WTC11 (cell line): Measurements from ENCODE around the gene RPS6KA2. TPM values are rescaled to one million over a fixed set of nuclear protein-coding genes. Genes with fewer than 3 reads are reported as not detected.

Source experiments
- ATAC-seq: fragments of 200-7000 bp; cut with Tn5 transposase; 2 replicates; pipeline ENCODE4 v1.10.0; 2021; ENCODE audit warnings: mild to moderate bottlenecking, moderate library complexity
- CTCF ChIA-PET: fragments of 300-600 bp; sonication (Branson Sonifier 250); formaldehyde crosslinking; loops from one replicate; lab custom pipeline; 2021; ENCODE audit warnings: antibody characterized with exemption; lab: Charles Lee
- POLR2A ChIA-PET: fragments of 350-600 bp; sonication (Branson Sonifier 250); formaldehyde crosslinking; loops from one replicate; lab custom pipeline; 2021; ENCODE audit warnings: antibody characterized with exemption; lab: Charles Lee
- DNase-seq: peaks from one replicate; pipeline ENCODE4 v3.0.0; 2021; ENCODE audit warnings: low spot score
- H3K27ac Mint-ChIP-seq: 2 replicates; pipeline ENCODE4 v1.8.0; 2021; ENCODE audit warnings: mixed read lengths
- H3K27me3 Mint-ChIP-seq: 2 replicates; pipeline ENCODE4 v1.8.0; 2021; ENCODE audit warnings: low read depth, mild to moderate bottlenecking, moderate library complexity, mixed read lengths
- H3K36me3 Mint-ChIP-seq: 2 replicates; pipeline ENCODE4 v1.8.0; 2021; ENCODE audit warnings: mixed read lengths
- H3K4me1 Mint-ChIP-seq: 2 replicates; pipeline ENCODE4 v1.8.0; 2022; ENCODE audit warnings: mixed read lengths
- H3K4me3 Mint-ChIP-seq: 2 replicates; pipeline ENCODE4 v1.8.0; 2021; ENCODE audit warnings: mild to moderate bottlenecking, moderate library complexity, mixed read lengths
- H3K9me3 Mint-ChIP-seq: 2 replicates; pipeline ENCODE4 v1.8.0; 2021; ENCODE audit warnings: mixed read lengths
- CBFB ChIP-seq: sonication (generic); formaldehyde crosslinking; IDR thresholded peaks from 2 replicates; pipeline ENCODE4 v1.8.1; 2022; ENCODE audit warnings: mild to moderate bottlenecking, low read depth, missing genetic modification reagents
- CTCF ChIP-seq: fragments of 200-600 bp; IDR thresholded peaks from 2 replicates; pipeline ENCODE4 v1.8.0; 2022; ENCODE audit warnings: antibody characterized with exemption
- E2F1 ChIP-seq: sonication (generic); formaldehyde crosslinking; IDR thresholded peaks from 2 replicates; pipeline ENCODE4 v1.8.0; 2022; ENCODE audit warnings: mild to moderate bottlenecking, missing genetic modification reagents
- FOXP1 ChIP-seq: sonication (generic); formaldehyde crosslinking; IDR thresholded peaks from 2 replicates; pipeline ENCODE4 v1.8.0; 2022; ENCODE audit warnings: missing genetic modification reagents, mild to moderate bottlenecking, moderate library complexity, borderline replicate concordance
- GRHL2 ChIP-seq: fragments of 250-450 bp; sonication (Bioruptor Pico); IDR thresholded peaks from 2 replicates; pipeline ENCODE4 v1.8.0; 2022; ENCODE audit warnings: mild to moderate bottlenecking, moderate library complexity; ENCODE audit not compliant: insufficient replicate concordance, severe bottlenecking
- NFE2L1 ChIP-seq: sonication (generic); formaldehyde crosslinking; IDR thresholded peaks from 2 replicates; pipeline ENCODE4 v1.8.1; 2023; ENCODE audit warnings: missing genetic modification reagents
- NR3C1 ChIP-seq: sonication (generic); formaldehyde crosslinking; conservative IDR thresholded peaks from 2 replicates; pipeline ENCODE4 v1.8.1; 2023; ENCODE audit warnings: low read depth, mild to moderate bottlenecking, missing genetic modification reagents
- ZNF423 ChIP-seq: fragments of 250-450 bp; sonication (Bioruptor Pico); IDR thresholded peaks from 2 replicates; pipeline ENCODE4 v2.1.2; 2022; ENCODE audit warnings: mild to moderate bottlenecking, moderate library complexity
- ZNF532 ChIP-seq: fragments of 250-450 bp; sonication (Bioruptor Pico); IDR thresholded peaks from 2 replicates; pipeline ENCODE4 v1.9.0; 2021; ENCODE audit warnings: mild to moderate bottlenecking, borderline replicate concordance
- total RNA-seq: library from RNA; stranded (reverse); gene quantifications from 3 replicates; pipeline ENCODE4 v1.2.3, GENCODE V29; 2021
- TF ChIP-seq, protein P1 (sequence below): sonication (generic); formaldehyde crosslinking; IDR thresholded peaks from 2 replicates; pipeline ENCODE4 v1.8.0; 2022; ENCODE audit warnings: mild to moderate bottlenecking, missing genetic modification reagents
- TF ChIP-seq, protein P2 (sequence below): sonication (generic); formaldehyde crosslinking; IDR thresholded peaks from 2 replicates; pipeline ENCODE4 v1.8.1; 2022; ENCODE audit warnings: low read depth, missing genetic modification reagents, borderline replicate concordance
- TF ChIP-seq, protein P3 (sequence below): fragments of 250-450 bp; sonication (Bioruptor Pico); IDR thresholded peaks from 2 replicates; pipeline ENCODE4 v1.9.0; 2021; ENCODE audit warnings: moderate library complexity, mild to moderate bottlenecking, inconsistent platforms, borderline replicate concordance
- TF ChIP-seq, protein P4 (sequence below): sonication (generic); formaldehyde crosslinking; conservative IDR thresholded peaks from 2 replicates; pipeline ENCODE4 v1.8.1; 2023; ENCODE audit warnings: mild to moderate bottlenecking, low read depth, missing genetic modification reagents, moderate library complexity

RPS6KA2 gene
- total RNA-seq, 1 experiment from 2014 or later = 24.2 TPM

- Mint-ChIP-seq H3K36me3 (peaks cover 15% of the 10 kb centered on the region), H3K4me1 (peaks cover 4% of the 10 kb centered on the region; the same call in 1 of the 2 replicates), H3K4me3 (no peak overlapping the region), H3K27me3 (no peaks in the 10 kb centered on the region), H3K27ac (no peak overlapping the region), H3K9me3 (peaks cover 1% of the 10 kb centered on the region; the same call in 1 of the 2 replicates)
- no peak for ATAC-seq
- ChIA-PET POLR2A (no interaction called here), CTCF (interaction anchor here (3.2 kb wide), 1 partner anchor 8 kb away, joined by 8 read pairs; no protein-coding TSS in a partner anchor)
- no peak for TF ChIP-seq GRHL2 (CRISPR knock-in tag)
- TF ChIP-seq CBFB (CRISPR knock-in tag) = no peak
- TF ChIP-seq, protein P1, sequence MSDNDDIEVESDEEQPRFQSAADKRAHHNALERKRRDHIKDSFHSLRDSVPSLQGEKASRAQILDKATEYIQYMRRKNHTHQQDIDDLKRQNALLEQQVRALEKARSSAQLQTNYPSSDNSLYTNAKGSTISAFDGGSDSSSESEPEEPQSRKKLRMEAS (CRISPR knock-in tag) = no peak
- TF ChIP-seq, protein P2, sequence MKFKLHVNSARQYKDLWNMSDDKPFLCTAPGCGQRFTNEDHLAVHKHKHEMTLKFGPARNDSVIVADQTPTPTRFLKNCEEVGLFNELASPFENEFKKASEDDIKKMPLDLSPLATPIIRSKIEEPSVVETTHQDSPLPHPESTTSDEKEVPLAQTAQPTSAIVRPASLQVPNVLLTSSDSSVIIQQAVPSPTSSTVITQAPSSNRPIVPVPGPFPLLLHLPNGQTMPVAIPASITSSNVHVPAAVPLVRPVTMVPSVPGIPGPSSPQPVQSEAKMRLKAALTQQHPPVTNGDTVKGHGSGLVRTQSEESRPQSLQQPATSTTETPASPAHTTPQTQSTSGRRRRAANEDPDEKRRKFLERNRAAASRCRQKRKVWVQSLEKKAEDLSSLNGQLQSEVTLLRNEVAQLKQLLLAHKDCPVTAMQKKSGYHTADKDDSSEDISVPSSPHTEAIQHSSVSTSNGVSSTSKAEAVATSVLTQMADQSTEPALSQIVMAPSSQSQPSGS (CRISPR knock-in tag) = no peak
- TF ChIP-seq, protein P3, sequence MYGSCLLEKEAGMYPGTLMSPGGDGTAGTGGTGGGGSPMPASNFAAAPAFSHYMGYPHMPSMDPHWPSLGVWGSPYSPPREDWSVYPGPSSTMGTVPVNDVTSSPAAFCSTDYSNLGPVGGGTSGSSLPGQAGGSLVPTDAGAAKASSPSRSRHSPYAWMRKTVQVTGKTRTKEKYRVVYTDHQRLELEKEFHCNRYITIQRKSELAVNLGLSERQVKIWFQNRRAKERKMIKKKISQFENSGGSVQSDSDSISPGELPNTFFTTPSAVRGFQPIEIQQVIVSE (CRISPR knock-in tag) = no peak
- TF ChIP-seq NFE2L1 (CRISPR knock-in tag) = no peak
- TF ChIP-seq ZNF423 (CRISPR knock-in tag) = no peak
- TF ChIP-seq NR3C1 (CRISPR knock-in tag) = no peak
- no peak for TF ChIP-seq E2F1
- TF ChIP-seq, protein P4, sequence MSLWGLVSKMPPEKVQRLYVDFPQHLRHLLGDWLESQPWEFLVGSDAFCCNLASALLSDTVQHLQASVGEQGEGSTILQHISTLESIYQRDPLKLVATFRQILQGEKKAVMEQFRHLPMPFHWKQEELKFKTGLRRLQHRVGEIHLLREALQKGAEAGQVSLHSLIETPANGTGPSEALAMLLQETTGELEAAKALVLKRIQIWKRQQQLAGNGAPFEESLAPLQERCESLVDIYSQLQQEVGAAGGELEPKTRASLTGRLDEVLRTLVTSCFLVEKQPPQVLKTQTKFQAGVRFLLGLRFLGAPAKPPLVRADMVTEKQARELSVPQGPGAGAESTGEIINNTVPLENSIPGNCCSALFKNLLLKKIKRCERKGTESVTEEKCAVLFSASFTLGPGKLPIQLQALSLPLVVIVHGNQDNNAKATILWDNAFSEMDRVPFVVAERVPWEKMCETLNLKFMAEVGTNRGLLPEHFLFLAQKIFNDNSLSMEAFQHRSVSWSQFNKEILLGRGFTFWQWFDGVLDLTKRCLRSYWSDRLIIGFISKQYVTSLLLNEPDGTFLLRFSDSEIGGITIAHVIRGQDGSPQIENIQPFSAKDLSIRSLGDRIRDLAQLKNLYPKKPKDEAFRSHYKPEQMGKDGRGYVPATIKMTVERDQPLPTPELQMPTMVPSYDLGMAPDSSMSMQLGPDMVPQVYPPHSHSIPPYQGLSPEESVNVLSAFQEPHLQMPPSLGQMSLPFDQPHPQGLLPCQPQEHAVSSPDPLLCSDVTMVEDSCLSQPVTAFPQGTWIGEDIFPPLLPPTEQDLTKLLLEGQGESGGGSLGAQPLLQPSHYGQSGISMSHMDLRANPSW (CRISPR knock-in tag) = no peak
- TF ChIP-seq FOXP1 (CRISPR knock-in tag) = no peak
- TF ChIP-seq CTCF = no peak
- no peak for TF ChIP-seq ZNF532
- no peak for DNase-seq
Observed at GRCh38 chr6:166463359-166464067, 163.5 kb downstream of the RPS6KA2 start.
